Measurements from ENCODE around the gene DNAJC5.
"Not testable (repeated sequence)": the region's sequence is repeated elsewhere in the genome, so short reads cannot be mapped to it uniquely, and the experiment has no call there.

DNA sequence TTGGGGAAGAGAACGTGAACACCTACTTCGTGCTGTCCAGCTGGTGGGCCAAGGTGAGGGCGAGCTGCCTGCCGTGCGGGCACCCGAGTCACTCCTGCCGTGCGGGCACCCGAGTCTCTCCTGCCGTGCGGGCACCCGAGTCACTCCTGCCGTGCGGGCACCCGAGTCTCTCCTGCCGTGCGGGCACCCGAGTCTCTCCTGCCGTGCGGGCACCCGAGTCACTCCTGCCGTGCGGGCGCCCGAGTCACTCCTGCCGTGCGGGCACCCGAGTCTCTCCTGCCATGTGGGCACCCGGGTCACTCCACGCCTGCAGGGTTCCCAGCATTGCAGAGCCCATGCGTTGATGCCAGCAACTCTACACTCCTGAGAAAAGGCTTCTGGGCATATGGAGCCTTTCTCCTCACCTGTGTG is 34.6 kb downstream of the DNAJC5 start:
- TF ChIP-seq, protein P1, sequence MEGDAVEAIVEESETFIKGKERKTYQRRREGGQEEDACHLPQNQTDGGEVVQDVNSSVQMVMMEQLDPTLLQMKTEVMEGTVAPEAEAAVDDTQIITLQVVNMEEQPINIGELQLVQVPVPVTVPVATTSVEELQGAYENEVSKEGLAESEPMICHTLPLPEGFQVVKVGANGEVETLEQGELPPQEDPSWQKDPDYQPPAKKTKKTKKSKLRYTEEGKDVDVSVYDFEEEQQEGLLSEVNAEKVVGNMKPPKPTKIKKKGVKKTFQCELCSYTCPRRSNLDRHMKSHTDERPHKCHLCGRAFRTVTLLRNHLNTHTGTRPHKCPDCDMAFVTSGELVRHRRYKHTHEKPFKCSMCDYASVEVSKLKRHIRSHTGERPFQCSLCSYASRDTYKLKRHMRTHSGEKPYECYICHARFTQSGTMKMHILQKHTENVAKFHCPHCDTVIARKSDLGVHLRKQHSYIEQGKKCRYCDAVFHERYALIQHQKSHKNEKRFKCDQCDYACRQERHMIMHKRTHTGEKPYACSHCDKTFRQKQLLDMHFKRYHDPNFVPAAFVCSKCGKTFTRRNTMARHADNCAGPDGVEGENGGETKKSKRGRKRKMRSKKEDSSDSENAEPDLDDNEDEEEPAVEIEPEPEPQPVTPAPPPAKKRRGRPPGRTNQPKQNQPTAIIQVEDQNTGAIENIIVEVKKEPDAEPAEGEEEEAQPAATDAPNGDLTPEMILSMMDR (IDR thresholded peaks at IDR 0.05): not testable (repeated sequence)
- TF ChIP-seq POLR2A, POLR2AphosphoS5 (IDR thresholded peaks at IDR 0.05): not testable (repeated sequence)

Data from prostate gland (tissue), 2 donors.